GM21381 (cell line): ENCODE results near the gene ERCC1.

Source experiments
- ATAC-seq: cut with Tn5 transposase; IDR thresholded peaks from one replicate; pipeline ENCODE4 v1.9.1; 2021; ENCODE audit warnings: mild to moderate bottlenecking, moderate library complexity; ENCODE audit not compliant: unreplicated experiment

Gene ERCC1

GRCh38 chr19:45406226-45407090 lies 17.3 kb downstream of the ERCC1 start, which contains the start of gene POLR1G:
POLR1G (plus strand) TSS chr19:45406644; CDS start chr19:45406697, 53 bp downstream.
- ATAC-seq: peak; percentile 57

- peak; percentile 39 for ATAC-seq
Observed at GRCh38 chr19:45405435-45406225, 18.1 kb downstream of the ERCC1 start.

GRCh38 chr19:45404557-45405434 lies 18.9 kb downstream of the ERCC1 start, which contains the start of gene PPP1R13L:
PPP1R13L (minus strand) TSS chr19:45405069; CDS start chr19:45398318, 6,751 bp downstream.
- ATAC-seq: peak; percentile 32

GRCh38 chr19:45403781-45404556 lies 19.7 kb downstream of the ERCC1 start:
- no peak for ATAC-seq

GRCh38 chr19:45403272-45403671 lies 20.4 kb downstream of the ERCC1 start:
- no peak for ATAC-seq

GRCh38 chr19:45402298-45403061 lies 21.2 kb downstream of the ERCC1 start:
- no peak for ATAC-seq

- ATAC-seq: no peak
Observed at GRCh38 chr19:45401815-45402214, 21.9 kb downstream of the ERCC1 start.

- no peak for ATAC-seq
Observed at GRCh38 chr19:45400192-45400591, 23.5 kb downstream of the ERCC1 start.

GRCh38 chr19:45395821-45396617 lies 27.7 kb downstream of the ERCC1 start:
- no peak for ATAC-seq

- ATAC-seq: no peak
Observed at GRCh38 chr19:45391871-45392665, 31.6 kb downstream of the ERCC1 start.

- ATAC-seq: no peak
Observed at GRCh38 chr19:45391346-45391745, 32.4 kb downstream of the ERCC1 start.

- ATAC-seq: no peak
Observed at GRCh38 chr19:45385392-45386221, 38.1 kb downstream of the ERCC1 start.

- no peak for ATAC-seq
Observed at GRCh38 chr19:45382426-45382825, 41.3 kb downstream of the ERCC1 start.

- no peak for ATAC-seq
Observed at GRCh38 chr19:45380107-45380506, 43.6 kb downstream of the ERCC1 start.

- ATAC-seq: no peak
Observed at GRCh38 chr19:45376045-45376724, 47.5 kb downstream of the ERCC1 start.
